Fibroblast of villous mesenchyme (primary cell): ENCODE data around the gene PRKCD. TPM values are rescaled to one million over a fixed set of nuclear protein-coding genes. Genes with fewer than 3 reads are reported as not detected.

Experiments
- DNase-seq: peaks from one replicate; pipeline ENCODE4 v3.0.0-alpha.2; 2010; ENCODE audit warnings: low read depth
- H3K4me3 ChIP-seq: 2 replicates; pipeline ENCODE4 v1.5.1; 2011; ENCODE audit warnings: low read depth, mild to moderate bottlenecking, low read length
- CTCF ChIP-seq: IDR thresholded peaks from 2 replicates; pipeline ENCODE4 v1.5.1; 2012; ENCODE audit warnings: low read depth, mild to moderate bottlenecking, low read length; ENCODE audit not compliant: insufficient read depth
- total RNA-seq: library from RNA; depleted of rRNA; stranded (reverse); fragments of >200 nt; gene quantifications from 2 replicates; pipeline ENCODE4 v1.2.3, GENCODE V29; 2012

The PRKCD gene
- total RNA-seq, 1 donor = 1.7 TPM

- TF ChIP-seq CTCF = no peak
- DNase-seq = peak; percentile 63
- no peak overlapping the region for H3K4me3 ChIP-seq
Measured at GRCh38 chr3:53196575-53197407, 35.8 kb downstream of the PRKCD start.

DNA sequence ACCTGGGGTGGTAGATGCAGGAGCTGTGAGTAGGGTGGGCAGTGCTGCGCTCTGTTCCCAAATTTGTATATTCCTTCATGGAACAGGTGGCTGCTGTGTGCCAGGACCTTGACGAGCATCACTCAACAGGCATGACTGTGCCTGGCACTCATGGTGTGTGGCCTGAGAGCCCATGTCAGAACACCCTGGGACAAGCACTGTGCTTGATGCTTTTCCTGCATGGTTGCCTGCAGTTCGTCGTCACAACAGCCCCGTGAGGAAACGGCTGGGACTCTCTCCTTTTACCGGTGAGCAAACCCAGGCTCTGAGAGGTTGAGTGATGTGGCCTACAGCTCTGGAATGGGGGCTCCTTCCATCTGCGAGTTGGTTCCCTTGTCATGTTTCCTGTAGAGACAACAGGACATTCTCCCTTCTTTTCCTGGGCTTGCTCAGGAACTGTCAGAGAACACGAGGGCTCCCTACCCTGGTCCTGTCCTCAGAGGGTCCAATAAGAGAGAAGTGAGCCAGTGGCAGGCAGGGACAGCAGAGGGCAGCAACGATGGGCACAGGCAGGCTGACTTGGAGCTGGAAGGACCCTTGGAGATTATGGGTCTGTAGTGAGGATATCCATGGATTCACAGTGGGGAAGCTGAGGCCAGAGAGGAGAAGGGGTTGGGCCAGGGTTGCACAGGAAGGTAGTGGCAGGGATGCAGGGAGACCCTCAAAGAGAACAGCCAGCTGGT, 37.4 kb downstream of the PRKCD start:
- no peak for DNase-seq
- TF ChIP-seq CTCF = peak; percentile 9
- H3K4me3 ChIP-seq = no peak overlapping the region

GRCh38 chr3:53198996-53199395, 38.0 kb downstream of the PRKCD start:
- H3K4me3 ChIP-seq = no peak overlapping the region
- DNase-seq = no peak
- no peak for TF ChIP-seq CTCF

DNA sequence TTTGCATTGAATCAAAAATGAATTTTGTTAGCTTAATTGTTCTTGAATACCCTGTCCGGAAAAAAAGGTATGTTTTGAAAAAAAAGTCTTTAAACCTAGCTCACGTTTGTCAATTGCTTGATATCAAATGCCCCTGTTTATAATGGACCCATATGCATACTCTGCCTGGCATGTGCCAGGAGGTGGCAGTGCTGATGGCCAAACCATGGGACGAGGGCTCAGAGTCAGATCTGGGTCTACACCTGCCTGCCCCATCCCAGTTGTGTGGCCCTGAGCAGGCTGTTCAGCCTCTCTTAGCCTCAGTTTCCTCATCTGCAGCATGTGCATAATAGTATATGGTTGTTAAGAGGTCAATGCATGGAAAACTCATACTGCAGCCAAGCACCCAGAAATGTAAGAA, 38.8 kb downstream of the PRKCD start:
- H3K4me3 ChIP-seq = no peak overlapping the region
- no peak for DNase-seq
- TF ChIP-seq CTCF = no peak

GRCh38 chr3:53200501-53201498, 39.8 kb downstream of the PRKCD start:
- no peak for TF ChIP-seq CTCF
- H3K4me3 ChIP-seq = no peak overlapping the region
- no peak for DNase-seq

DNA sequence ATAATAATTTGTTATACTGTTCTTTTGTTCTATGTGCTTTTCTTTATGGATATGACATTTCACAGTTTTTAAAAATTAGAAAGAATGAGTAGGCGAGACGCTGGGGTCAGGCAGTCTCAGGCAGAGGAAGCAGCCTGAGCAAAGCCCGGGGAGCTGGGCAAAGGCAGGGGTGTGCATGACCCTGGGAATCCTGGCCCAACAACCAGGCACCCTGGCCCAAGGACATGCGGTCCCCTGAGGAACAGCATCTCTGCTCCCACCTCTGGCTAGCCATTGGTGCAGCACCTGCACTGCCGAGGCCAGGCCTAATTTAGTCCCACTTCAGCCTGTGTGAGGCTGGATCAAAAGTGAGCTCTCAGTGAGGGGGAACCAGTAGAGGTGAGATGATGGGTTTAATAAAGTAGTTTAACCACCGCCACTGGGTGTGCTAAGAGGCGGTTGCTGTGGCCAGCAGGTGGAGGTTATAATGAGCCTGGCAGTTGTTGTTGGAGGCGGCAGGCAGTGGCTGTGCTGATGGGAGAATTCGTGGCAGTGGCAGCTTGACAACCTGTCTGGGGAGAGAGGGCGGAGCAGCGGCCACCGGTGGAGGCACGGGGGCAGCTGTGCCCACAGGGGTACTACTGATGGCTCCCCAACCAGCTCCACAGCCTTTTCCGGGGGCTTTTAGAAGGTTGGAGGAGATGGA, 41.5 kb downstream of the PRKCD start:
- no peak for TF ChIP-seq CTCF
- DNase-seq = no peak
- H3K4me3 ChIP-seq = no peak overlapping the region
